ENCODE data around the gene SMIM38.

Gene SMIM38

GRCh38 chr11:69115586-69116560 lies 39.9 kb upstream of the SMIM38 start:
- in situ Hi-C loops (cut with MboI; ENCODE audit: low pct_unique_long_range_greater_than_20kb, low sequenced_read_pairs, unreplicated experiment), result no loop called here
- TF ChIP-seq CTCF (IDR thresholded peaks at IDR 0.05; ENCODE audit: extremely low read depth, insufficient read depth, missing control alignments), result no peak
- DNase-seq (ENCODE audit: low spot score), result no peak

- DNase-seq (ENCODE audit: low spot score), result no peak
- in situ Hi-C loops (cut with MboI; ENCODE audit: low pct_unique_long_range_greater_than_20kb, low sequenced_read_pairs, unreplicated experiment), result no loop called here
- TF ChIP-seq CTCF (IDR thresholded peaks at IDR 0.05; ENCODE audit: extremely low read depth, insufficient read depth, missing control alignments), result no peak
Observed at GRCh38 chr11:69116671-69117070, 39.1 kb upstream of the SMIM38 start.

- no peak for DNase-seq (ENCODE audit: low spot score)
- in situ Hi-C loops (cut with MboI; ENCODE audit: low pct_unique_long_range_greater_than_20kb, low sequenced_read_pairs, unreplicated experiment), result no loop called here
- TF ChIP-seq CTCF (IDR thresholded peaks at IDR 0.05; ENCODE audit: extremely low read depth, insufficient read depth, missing control alignments), result no peak
Observed at GRCh38 chr11:69119190-69119589, 36.5 kb upstream of the SMIM38 start.

GRCh38 chr11:69120096-69120875 lies 35.4 kb upstream of the SMIM38 start:
- in situ Hi-C loops (cut with MboI; ENCODE audit: low pct_unique_long_range_greater_than_20kb, low sequenced_read_pairs, unreplicated experiment), result no loop called here
- no peak for DNase-seq (ENCODE audit: low spot score)
- no peak for TF ChIP-seq CTCF (IDR thresholded peaks at IDR 0.05; ENCODE audit: extremely low read depth, insufficient read depth, missing control alignments)

- in situ Hi-C loops (cut with MboI; ENCODE audit: low pct_unique_long_range_greater_than_20kb, low sequenced_read_pairs, unreplicated experiment), result no loop called here
Observed at GRCh38 chr11:69121021-69121420, 34.7 kb upstream of the SMIM38 start.

More at GRCh38 chr11:69121021-69121420, 34.7 kb upstream of the SMIM38 start:
- TF ChIP-seq CTCF (IDR thresholded peaks at IDR 0.05; ENCODE audit: extremely low read depth, insufficient read depth, missing control alignments), result no peak
- DNase-seq (ENCODE audit: low spot score), result no peak

Data from GM13977 (cell line).